Activated T-helper 9 cell treated with anti-CD3 and anti-CD28 coated beads, Interleukin-2, amount 50 U/mL, for 16 hours (primary cell): ENCODE measurements around the gene BBS5.
A peak's percentile ranks its signal among the peaks of the same experiment; 100 is the strongest.
"Not testable (repeated sequence)": the region's sequence is repeated elsewhere in the genome, so short reads cannot be mapped to it uniquely, and the experiment has no call there.

Source experiments
- DNase-seq: peaks from one replicate; pipeline ENCODE4 v3.0.0-alpha.2; 2020; ENCODE audit warnings: low read depth

The BBS5 gene

GRCh38 chr2:169479257-169480078 lies at the start of gene BBS5:
BBS5 (plus strand) TSS chr2:169479494; CDS start chr2:169479554, 60 bp downstream.
- peak; percentile 50 for DNase-seq

GRCh38 chr2:169431772-169432171 lies 47.5 kb upstream of the BBS5 start:
- not testable (repeated sequence) for DNase-seq

GRCh38 chr2:169434236-169434635 lies 45.1 kb upstream of the BBS5 start:
- DNase-seq: not testable (repeated sequence)

- DNase-seq: no peak
These were observed 40.7 kb upstream of the BBS5 start for GRCh38 chr2:169438466-169439072.

- no peak for DNase-seq
These were observed 39.4 kb upstream of the BBS5 start for GRCh38 chr2:169439900-169440299.

- DNase-seq: no peak
These were observed 32.8 kb upstream of the BBS5 start for GRCh38 chr2:169446452-169446851.

GRCh38 chr2:169448316-169448715 lies 31.0 kb upstream of the BBS5 start:
- DNase-seq: no peak

GRCh38 chr2:169448865-169449264 lies 30.4 kb upstream of the BBS5 start:
- no peak for DNase-seq

GRCh38 chr2:169452080-169452479 lies 27.2 kb upstream of the BBS5 start:
- DNase-seq: no peak

GRCh38 chr2:169453044-169453443 lies 26.2 kb upstream of the BBS5 start:
- DNase-seq: not testable (repeated sequence)

- DNase-seq: no peak
These were observed 18.2 kb upstream of the BBS5 start for GRCh38 chr2:169461143-169461542.

GRCh38 chr2:169462896-169463695 lies 16.2 kb upstream of the BBS5 start:
- DNase-seq: no peak

- no peak for DNase-seq
These were observed 14.8 kb upstream of the BBS5 start for GRCh38 chr2:169464466-169464865.

- DNase-seq: no peak
These were observed 14.4 kb upstream of the BBS5 start for GRCh38 chr2:169464882-169465281.

- no peak for DNase-seq
These were observed 10.5 kb upstream of the BBS5 start for GRCh38 chr2:169468841-169469240.

- no peak for DNase-seq
These were observed 9.2 kb upstream of the BBS5 start for GRCh38 chr2:169469952-169470572.

- no peak for DNase-seq
These were observed 7.0 kb upstream of the BBS5 start for GRCh38 chr2:169472249-169472648.

GRCh38 chr2:169476459-169476858 lies 2.8 kb upstream of the BBS5 start:
- DNase-seq: no peak

- DNase-seq: no peak
These were observed 955 bp upstream of the BBS5 start for GRCh38 chr2:169478339-169478738.

- DNase-seq: no peak
These were observed 493 bp upstream of the BBS5 start for GRCh38 chr2:169478745-169479256.

- DNase-seq: no peak
These were observed 778 bp downstream of the BBS5 start for GRCh38 chr2:169480079-169480465.

- no peak for DNase-seq
These were observed 6.4 kb downstream of the BBS5 start for GRCh38 chr2:169485650-169486138.
